CD4-positive, alpha-beta memory T cell (primary cell): ENCODE data around the gene ATP9B. TPM values are rescaled to one million over a fixed set of nuclear protein-coding genes. Genes with fewer than 3 reads are reported as not detected.

ENCODE experiments used
- CTCF ChIA-PET: fragments of 350-600 bp; sonication (Branson Sonifier 250); formaldehyde crosslinking; loops from one replicate; lab custom pipeline; 2021; ENCODE audit warnings: inconsistent platforms; ENCODE audit not compliant: partially characterized antibody; lab: Charles Lee
- POLR2A ChIA-PET: fragments of 350-600 bp; sonication (Branson Sonifier 250); formaldehyde crosslinking; loops from one replicate; lab custom pipeline; 2021; ENCODE audit not compliant: partially characterized antibody; lab: Charles Lee
- DNase-seq, 5 donors: peaks; one replicate each; pipeline versions ENCODE4 v3.0.0 to v3.0.0-alpha.2; 2020 to 2022; ENCODE audit warnings: mixed read lengths in 1 of 5
- H3K27ac ChIP-seq: one replicate; pipeline ENCODE4 v1.7.0; 2013; ENCODE audit warnings: low read depth, low read length
- H3K27me3 ChIP-seq: 2 replicates; pipeline ENCODE4 v1.7.0; 2013; ENCODE audit warnings: mild to moderate bottlenecking, low read length, moderate library complexity; ENCODE audit not compliant: insufficient read depth
- H3K36me3 ChIP-seq: 2 replicates; pipeline ENCODE4 v1.7.0; 2013; ENCODE audit warnings: mild to moderate bottlenecking, low read length, moderate library complexity; ENCODE audit not compliant: insufficient read depth
- H3K4me1 ChIP-seq: 2 replicates; pipeline ENCODE4 v1.7.0; 2013; ENCODE audit warnings: mild to moderate bottlenecking, low read length, moderate library complexity; ENCODE audit not compliant: insufficient read depth
- H3K4me3 ChIP-seq, 2 donors: one replicate each; pipeline ENCODE4 v1.7.0; 2013; ENCODE audit warnings: low read length in 2 of 2, mild to moderate bottlenecking in 1 of 2
- H3K9me3 ChIP-seq, 2 donors: one replicate each; pipeline ENCODE4 v1.7.0; 2013; ENCODE audit warnings: low read length in 2 of 2, control low read depth in 1 of 2; ENCODE audit not compliant: control insufficient read depth in 1 of 2
- H3K27ac Mint-ChIP-seq, 7 donors: one replicate each; pipeline ENCODE4 v1.8.0; 2020 to 2021; ENCODE audit warnings: mixed read lengths in 7 of 7, mild to moderate bottlenecking in 6 of 7, inconsistent platforms in 3 of 7, moderate library complexity in 3 of 7
- H3K27me3 Mint-ChIP-seq, 2 donors: one replicate each; pipeline ENCODE4 v1.8.0; 2020 to 2021; ENCODE audit warnings: mixed read lengths in 2 of 2
- H3K36me3 Mint-ChIP-seq, 2 donors: one replicate each; pipeline ENCODE4 v1.8.0; 2020 to 2021; ENCODE audit warnings: mixed read lengths in 2 of 2, inconsistent platforms in 1 of 2, mild to moderate bottlenecking in 1 of 2
- H3K4me1 Mint-ChIP-seq, 4 donors: one replicate each; pipeline ENCODE4 v1.8.0; 2020 to 2021; ENCODE audit warnings: mixed read lengths in 4 of 4, mild to moderate bottlenecking in 1 of 4
- H3K4me3 Mint-ChIP-seq, 8 donors: one replicate each; pipeline ENCODE4 v1.8.0; 2020 to 2021; ENCODE audit warnings: mixed read lengths in 8 of 8, mild to moderate bottlenecking in 7 of 8, moderate library complexity in 6 of 8, inconsistent platforms in 3 of 8
- H3K9me3 Mint-ChIP-seq, 8 donors: one replicate each; pipeline ENCODE4 v1.8.0; 2020 to 2021; ENCODE audit warnings: mixed read lengths in 8 of 8, mild to moderate bottlenecking in 5 of 8, inconsistent platforms in 3 of 8, moderate library complexity in 1 of 8
- intact Hi-C: fragments of 100-400 bp; cut with micrococcal nuclease; formaldehyde crosslinking; loops from one replicate; pipeline ENCODE4 v1.15.1; 2023
- polyA plus RNA-seq, 2 donors: library from polyadenylated mRNA; unstranded; fragments of 300-500 nt; fragmentation: Illumina TruSeq; gene quantifications; one replicate each; pipeline ENCODE4 v1.2.3, GENCODE V29; 2021
- total RNA-seq, 2 experiments: library from RNA; stranded (reverse); gene quantifications; one replicate each; pipeline ENCODE4 v1.2.3, GENCODE V29; 2021

Gene ATP9B
- total and polyA plus RNA-seq, 4 experiments from 2014 or later: 11.8 to 76.4 (median 49.9) TPM

GRCh38 chr18:79294235-79294634 lies 225.0 kb downstream of the ATP9B start:
- peaks cover 0 to 2% (median 0%) of the 10 kb centered on the region in 8 donors for H3K9me3 Mint-ChIP-seq
- intact Hi-C loops: no loop called here
- H3K4me3 Mint-ChIP-seq: peak overlapping the region in 1 of 8 donors; percentile 43
- ChIA-PET POLR2A (no interaction called here), CTCF (no interaction called here)
- H3K4me3 ChIP-seq: no peak overlapping the region
- H3K4me1 Mint-ChIP-seq: peaks cover 6 to 19% (median 9%) of the 10 kb centered on the region in 4 donors
- H3K36me3 ChIP-seq: peaks cover 15% of the 10 kb centered on the region
- no peak overlapping the region for H3K27ac ChIP-seq
- H3K27me3 ChIP-seq: no peaks in the 10 kb centered on the region
- DNase-seq: no peak
- no peak overlapping the region for H3K27ac Mint-ChIP-seq
- peaks cover 4% of the 10 kb centered on the region for H3K4me1 ChIP-seq
- peaks cover 50 to 59% of the 10 kb centered on the region in 2 donors for H3K36me3 Mint-ChIP-seq
- H3K9me3 ChIP-seq: no peaks in the 10 kb centered on the region
- H3K27me3 Mint-ChIP-seq: no peaks in the 10 kb centered on the region

DNA sequence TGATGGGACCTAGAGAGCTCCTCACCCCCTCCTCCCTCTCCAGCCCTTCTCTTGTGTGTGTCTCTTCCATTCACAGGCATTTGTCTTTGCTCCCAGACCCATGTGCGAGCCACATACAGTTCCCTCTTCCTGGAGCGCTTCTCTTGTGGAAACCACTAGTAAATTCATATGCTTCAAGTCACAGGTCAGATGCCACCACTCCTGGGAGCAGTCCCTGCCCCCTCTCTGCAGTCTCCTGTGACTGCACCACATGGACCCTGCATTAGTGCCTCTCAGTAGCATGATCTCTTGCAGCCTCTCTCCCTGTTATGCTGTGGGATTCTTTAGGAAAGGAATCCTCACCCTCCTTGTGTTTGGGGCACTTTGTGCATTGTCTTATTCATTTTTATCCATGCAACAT lies 230.1 kb downstream of the ATP9B start:
- intact Hi-C loops: no loop called here
- Histone ChIP-seq H3K27me3 (no peaks in the 10 kb centered on the region), H3K4me1 (no peaks in the 10 kb centered on the region), H3K9me3 (no peaks in the 10 kb centered on the region), H3K36me3 (peaks cover 13% of the 10 kb centered on the region), H3K27ac (no peak overlapping the region), H3K4me3 (no peak overlapping the region)
- CTCF ChIA-PET: no interaction called here
- no peak overlapping the region for H3K4me3 Mint-ChIP-seq
- no peaks in the 10 kb centered on the region for H3K9me3 Mint-ChIP-seq
- peak overlapping the region in 1 of 7 donors; percentile 84 for H3K27ac Mint-ChIP-seq
- H3K4me1 Mint-ChIP-seq: peaks cover 0 to 2% (median 0%) of the 10 kb centered on the region in 4 donors
- H3K36me3 Mint-ChIP-seq: peaks cover 34 to 54% of the 10 kb centered on the region in 2 donors
- no peaks in the 10 kb centered on the region for H3K27me3 Mint-ChIP-seq
- POLR2A ChIA-PET: no interaction called here
- no peak for DNase-seq

DNA sequence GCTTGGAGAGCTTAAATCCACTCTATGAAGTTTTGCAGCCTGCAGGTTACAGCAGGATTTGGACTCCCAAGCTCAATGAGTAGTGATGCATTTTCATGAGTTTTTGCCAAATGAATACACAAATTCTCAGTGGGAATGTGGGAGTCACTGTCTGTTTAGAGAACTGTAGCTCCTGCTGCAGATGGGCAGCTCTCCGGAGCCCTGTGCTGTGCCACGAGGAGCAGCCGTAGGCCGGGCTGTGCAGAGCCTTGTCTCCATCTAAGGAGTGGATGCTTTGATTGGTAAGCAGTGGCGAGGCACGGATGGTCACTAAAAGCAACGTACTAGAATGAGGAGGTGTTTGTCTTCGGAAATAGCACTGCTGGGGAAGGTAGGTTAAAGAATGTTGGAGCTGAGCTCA lies 230.5 kb downstream of the ATP9B start:
- Histone ChIP-seq H3K27me3 (no peaks in the 10 kb centered on the region), H3K4me1 (no peaks in the 10 kb centered on the region), H3K4me3 (no peak overlapping the region), H3K36me3 (peaks cover 10% of the 10 kb centered on the region), H3K27ac (no peak overlapping the region), H3K9me3 (no peaks in the 10 kb centered on the region)
- no peak for DNase-seq
- POLR2A ChIA-PET: no interaction called here
- H3K27me3 Mint-ChIP-seq: no peaks in the 10 kb centered on the region
- CTCF ChIA-PET: no interaction called here
- H3K27ac Mint-ChIP-seq: peak overlapping the region in 2 of 7 donors; percentile 58 to 64
- intact Hi-C loops: no loop called here
- H3K4me1 Mint-ChIP-seq: peaks cover 0 to 2% (median 0%) of the 10 kb centered on the region in 4 donors
- H3K36me3 Mint-ChIP-seq: peaks cover 33 to 54% of the 10 kb centered on the region in 2 donors
- no peaks in the 10 kb centered on the region for H3K9me3 Mint-ChIP-seq
- no peak overlapping the region for H3K4me3 Mint-ChIP-seq

- peaks cover 0 to 2% (median 0%) of the 10 kb centered on the region in 4 donors for H3K4me1 Mint-ChIP-seq
- POLR2A ChIA-PET: no interaction called here
- no peak overlapping the region for H3K4me3 ChIP-seq
- peaks cover 12% of the 10 kb centered on the region for H3K36me3 ChIP-seq
- intact Hi-C loops: no loop called here
- no peaks in the 10 kb centered on the region for H3K4me1 ChIP-seq
- no peaks in the 10 kb centered on the region for H3K9me3 ChIP-seq
- H3K36me3 Mint-ChIP-seq: peaks cover 33 to 57% of the 10 kb centered on the region in 2 donors
- H3K27ac ChIP-seq: no peak overlapping the region
- H3K27me3 ChIP-seq: no peaks in the 10 kb centered on the region
- peak overlapping the region in 1 of 7 donors; percentile 58 for H3K27ac Mint-ChIP-seq
- CTCF ChIA-PET: no interaction called here
- no peak for DNase-seq
- H3K27me3 Mint-ChIP-seq: no peaks in the 10 kb centered on the region
- no peaks in the 10 kb centered on the region for H3K9me3 Mint-ChIP-seq
- no peak overlapping the region for H3K4me3 Mint-ChIP-seq
Observed at GRCh38 chr18:79300413-79300812, 231.2 kb downstream of the ATP9B start.

- Histone ChIP-seq H3K27ac (no peak overlapping the region), H3K4me3 (no peak overlapping the region), H3K9me3 (no peaks in the 10 kb centered on the region), H3K4me1 (no peaks in the 10 kb centered on the region), H3K27me3 (no peaks in the 10 kb centered on the region), H3K36me3 (peaks cover 21% of the 10 kb centered on the region)
- CTCF ChIA-PET: no interaction called here
- Mint-ChIP-seq H3K4me3 (no peak overlapping the region), H3K9me3 (no peaks in the 10 kb centered on the region), H3K27me3 (no peaks in the 10 kb centered on the region), H3K27ac (peak overlapping the region in 1 of 7 donors; percentile 59), H3K4me1 (peaks cover 0 to 2% (median 0%) of the 10 kb centered on the region in 4 donors), H3K36me3 (peaks cover 40 to 66% of the 10 kb centered on the region in 2 donors)
- POLR2A ChIA-PET: no interaction called here
- no peak for DNase-seq
- intact Hi-C loops: no loop called here
Observed at GRCh38 chr18:79302120-79302519, 232.9 kb downstream of the ATP9B start.

DNA sequence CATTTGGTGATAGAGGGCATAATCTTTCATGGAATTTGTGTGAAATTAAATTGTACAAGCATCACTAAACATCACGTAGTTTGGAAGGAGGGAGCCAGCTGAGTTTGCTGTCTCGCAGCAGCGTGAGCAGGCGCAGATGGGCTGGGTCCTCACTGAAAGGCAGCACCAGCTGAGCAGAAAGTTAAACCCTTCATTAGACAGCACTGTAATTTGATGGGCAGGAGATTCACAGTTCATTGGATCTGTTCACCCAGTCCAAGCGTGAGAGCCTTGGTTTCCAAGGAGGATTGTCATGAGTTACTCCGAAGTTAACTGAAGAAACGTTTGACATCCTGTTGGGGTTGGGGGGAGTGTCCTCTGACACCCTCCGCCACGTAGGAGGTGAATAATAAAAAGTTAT lies 236.7 kb downstream of the ATP9B start:
- peaks cover 46 to 62% of the 10 kb centered on the region in 2 donors for H3K36me3 Mint-ChIP-seq
- ChIA-PET CTCF (no interaction called here), POLR2A (no interaction called here)
- no peak overlapping the region for H3K4me3 Mint-ChIP-seq
- no peak overlapping the region for H3K27ac ChIP-seq
- no peak overlapping the region for H3K4me3 ChIP-seq
- H3K9me3 ChIP-seq: no peaks in the 10 kb centered on the region
- H3K27me3 ChIP-seq: no peaks in the 10 kb centered on the region
- H3K4me1 Mint-ChIP-seq: peaks cover 0 to 4% (median 2%) of the 10 kb centered on the region in 4 donors
- H3K27me3 Mint-ChIP-seq: no peaks in the 10 kb centered on the region
- DNase-seq: no peak
- H3K27ac Mint-ChIP-seq: no peak overlapping the region
- no peaks in the 10 kb centered on the region for H3K9me3 Mint-ChIP-seq
- no peaks in the 10 kb centered on the region for H3K4me1 ChIP-seq
- H3K36me3 ChIP-seq: peaks cover 26% of the 10 kb centered on the region
- intact Hi-C loops: no loop called here

GRCh38 chr18:79309614-79310358 lies 240.6 kb downstream of the ATP9B start:
- Histone ChIP-seq H3K4me3 (no peak overlapping the region), H3K36me3 (peaks cover 18% of the 10 kb centered on the region), H3K9me3 (no peaks in the 10 kb centered on the region), H3K27ac (no peak overlapping the region), H3K27me3 (no peaks in the 10 kb centered on the region), H3K4me1 (no peaks in the 10 kb centered on the region)
- intact Hi-C loops: no loop called here
- peak overlapping the region in 1 of 7 donors; percentile 38 for H3K27ac Mint-ChIP-seq
- peaks cover 70 to 74% of the 10 kb centered on the region in 2 donors for H3K36me3 Mint-ChIP-seq
- H3K27me3 Mint-ChIP-seq: no peaks in the 10 kb centered on the region
- ChIA-PET POLR2A (no interaction called here), CTCF (no interaction called here)
- peaks cover 0 to 4% (median 2%) of the 10 kb centered on the region in 4 donors for H3K4me1 Mint-ChIP-seq
- no peak overlapping the region for H3K4me3 Mint-ChIP-seq
- DNase-seq: no peak
- H3K9me3 Mint-ChIP-seq: no peaks in the 10 kb centered on the region
